B cell (primary cell): ENCODE data around the gene MATR3. TPM values are rescaled to one million over a fixed set of nuclear protein-coding genes. Genes with fewer than 3 reads are reported as not detected.

ENCODE experiments used
- ATAC-seq: fragments of 200-7000 bp; cut with Tn5 transposase; one replicate; pipeline ENCODE4 v1.10.0; 2021; ENCODE audit warnings: low read depth, mild to moderate bottlenecking, moderate number of reproducible peaks, moderate library complexity
- CTCF ChIA-PET: fragments of 350-600 bp; sonication (Branson Sonifier 250); formaldehyde crosslinking; loops from one replicate; lab custom pipeline; 2021; ENCODE audit warnings: antibody characterized with exemption, inconsistent platforms; lab: Charles Lee
- POLR2A ChIA-PET: fragments of 350-600 bp; sonication (Branson Sonifier 250); formaldehyde crosslinking; loops from one replicate; lab custom pipeline; 2021; ENCODE audit warnings: antibody characterized with exemption; lab: Charles Lee
- DNase-seq: peaks from one replicate; pipeline ENCODE4 v3.0.0; 2013
- H2AFZ ChIP-seq: 2 replicates; pipeline ENCODE4 v1.6.1; 2012; ENCODE audit warnings: mild to moderate bottlenecking, low read depth, low read length; ENCODE audit not compliant: insufficient read depth, poor library complexity, severe bottlenecking
- H3K27ac ChIP-seq, 2 donors: 1 replicate in 1 of 2; 2 replicates in 1 of 2; pipeline ENCODE4 v1.5.1; 2012 to 2013; ENCODE audit warnings: low read length in 2 of 2, mild to moderate bottlenecking in 2 of 2, moderate library complexity in 1 of 2
- H3K27me3 ChIP-seq, 4 experiments: fragments of 200-600 bp in 1 of 4; sonication (generic) in 1 of 4; replicated peaks in 1 of 4; 1 replicate in 2 of 4; 2 replicates in 2 of 4; pipeline versions ENCODE4 v1.6.1 to v1.7.0; 2013 to 2016; ENCODE audit warnings: low read length in 3 of 4, mild to moderate bottlenecking in 2 of 4, mixed read lengths in 1 of 4, moderate library complexity in 1 of 4; ENCODE audit not compliant: insufficient read depth in 4 of 4, control insufficient read depth in 3 of 4; ENCODE audit errors: control extremely low read depth in 1 of 4
- H3K36me3 ChIP-seq, 2 experiments: replicated peaks in 1 of 2; 1 replicate in 1 of 2; 2 replicates in 1 of 2; pipeline versions ENCODE4 v1.6.1 to v1.7.1; 2013; ENCODE audit warnings: low read length in 1 of 2; ENCODE audit not compliant: insufficient read depth in 2 of 2, control insufficient read depth in 1 of 2; ENCODE audit errors: control extremely low read depth in 1 of 2, extremely low read depth in 1 of 2
- H3K4me1 ChIP-seq, 2 donors: fragments of 200-600 bp in 1 of 2; sonication (generic) in 1 of 2; 1 replicate in 1 of 2; 2 replicates in 1 of 2; pipeline versions ENCODE4 v1.5.1 to v1.6.1; 2013 to 2017; ENCODE audit warnings: low read length in 2 of 2; ENCODE audit not compliant: control insufficient read depth in 2 of 2, insufficient read depth in 2 of 2
- H3K4me2 ChIP-seq: replicated peaks from 2 replicates; pipeline ENCODE3; 2012; ENCODE audit warnings: mild to moderate bottlenecking, low read depth, low read length; ENCODE audit not compliant: poor library complexity, severe bottlenecking
- H3K4me3 ChIP-seq, 5 experiments: fragments of 200-600 bp in 1 of 5; sonication (generic) in 1 of 5; 1 replicate in 3 of 5; 2 replicates in 2 of 5; pipeline versions ENCODE4 v1.5.1 to v1.7.0; 2011 to 2016; ENCODE audit warnings: low read length in 4 of 5, mild to moderate bottlenecking in 4 of 5, low read depth in 2 of 5, control low read depth in 1 of 5, moderate library complexity in 1 of 5; ENCODE audit not compliant: insufficient read depth in 1 of 5; ENCODE audit errors: control extremely low read depth in 1 of 5, extremely low read depth in 1 of 5
- H3K79me2 ChIP-seq: fragments of 200-600 bp; sonication (generic); one replicate; pipeline ENCODE4 v1.6.0; 2016; ENCODE audit warnings: low read length; ENCODE audit not compliant: control insufficient read depth, insufficient read depth
- H3K9ac ChIP-seq: fragments of 200-600 bp; sonication (generic); 2 replicates; pipeline ENCODE4 v1.6.1; 2017; ENCODE audit warnings: mild to moderate bottlenecking, low read length, moderate library complexity
- H3K9me3 ChIP-seq, 3 donors: one replicate each; pipeline versions ENCODE4 v1.6.1 to v1.7.1; 2013; ENCODE audit warnings: low read length in 2 of 3; ENCODE audit not compliant: control insufficient read depth in 2 of 3, insufficient read depth in 1 of 3; ENCODE audit errors: control extremely low read depth in 1 of 3
- H4K20me1 ChIP-seq: 2 replicates; pipeline ENCODE4 v1.6.0; 2012; ENCODE audit warnings: mild to moderate bottlenecking, low read length; ENCODE audit not compliant: insufficient read depth, control insufficient read depth, poor library complexity, severe bottlenecking
- H3K27ac Mint-ChIP-seq: one replicate; pipeline ENCODE4 v1.8.0; 2021; ENCODE audit warnings: mixed read lengths
- H3K27me3 Mint-ChIP-seq: one replicate; pipeline ENCODE4 v1.8.0; 2021; ENCODE audit warnings: mixed read lengths
- H3K4me1 Mint-ChIP-seq: one replicate; pipeline ENCODE4 v1.8.0; 2021; ENCODE audit warnings: mixed read lengths
- H3K4me3 Mint-ChIP-seq: one replicate; pipeline ENCODE4 v1.8.0; 2021; ENCODE audit warnings: mixed read lengths
- H3K9me3 Mint-ChIP-seq: one replicate; pipeline ENCODE4 v1.8.0; 2022; ENCODE audit warnings: mixed read lengths; ENCODE audit not compliant: insufficient read depth
- CTCF ChIP-seq: fragments of 200-600 bp; IDR thresholded peaks from one replicate; pipeline ENCODE4 v1.8.0; 2022; ENCODE audit warnings: antibody characterized with exemption, mild to moderate bottlenecking
- EZH2 ChIP-seq: IDR thresholded peaks from 2 replicates; pipeline ENCODE4 v1.6.1; 2012; ENCODE audit warnings: borderline replicate concordance, low read depth, mild to moderate bottlenecking, moderate library complexity, low read length; ENCODE audit not compliant: insufficient read depth, poor library complexity, severe bottlenecking
- WGBS: methylation state at CpG from one replicate; pipeline ENCODE4 v1.1.5; 2013; ENCODE audit warnings: missing lambda C conversion rate; ENCODE audit not compliant: insufficient coverage; 5-methylcytosine and 5-hydroxymethylcytosine counted together
- intact Hi-C: fragments of 100-400 bp; cut with micrococcal nuclease; formaldehyde crosslinking; loops from one replicate; pipeline ENCODE4 v1.10.0; 2022
- polyA plus RNA-seq: library from polyadenylated mRNA; depleted of rRNA; stranded (reverse); fragments of >200 nt; gene quantifications from 2 replicates; pipeline ENCODE4 v1.2.3, GENCODE V29; 2012
- total RNA-seq, 2 donors: library from RNA; stranded (reverse); fragments of 120-200 nt in 1 of 2; gene quantifications; 1 replicate in 1 of 2; 2 replicates in 1 of 2; pipeline versions ENCODE4 v1.2.3 to v1.2.4, GENCODE V29; 2013 to 2022

Gene MATR3
- total and polyA plus RNA-seq, 2 donors (not counting 1 experiment from before 2014, with no cell fraction given): 76.7 to 243 TPM

- H4K20me1 ChIP-seq: peaks cover 77% of the 10 kb centered on the region
- Mint-ChIP-seq H3K4me1 (peaks cover 78% of the 10 kb centered on the region), H3K27ac (no peak overlapping the region), H3K9me3 (no peaks in the 10 kb centered on the region), H3K27me3 (no peaks in the 10 kb centered on the region), H3K4me3 (peak overlapping the region; percentile 40)
- no peaks in the 10 kb centered on the region for H3K9me3 ChIP-seq
- H3K27ac ChIP-seq: no peak overlapping the region
- H3K79me2 ChIP-seq: peaks cover 96% of the 10 kb centered on the region
- DNase-seq (no peak), ATAC-seq (no peak)
- H3K9ac ChIP-seq: no peak overlapping the region
- H3K4me1 ChIP-seq: peaks cover 60 to 65% of the 10 kb centered on the region in 2 donors
- no peak overlapping the region for H2AFZ ChIP-seq
- 70% methylated on average over 2 of the region's 11 CpGs for WGBS
- H3K4me2 ChIP-seq: peak overlapping the region; percentile 98
- intact Hi-C loops: no loop called here
- H3K4me3 ChIP-seq: no peak overlapping the region
- ChIA-PET CTCF (interaction anchor here (0.6 to 1.5 kb wide), 3 partner anchors 9 to 34 kb away, joined by 3 to 4 read pairs (median 3); no protein-coding TSS in a partner anchor), POLR2A (no interaction called here)
- no peak for TF ChIP-seq CTCF
- no peak for TF ChIP-seq EZH2
- H3K27me3 ChIP-seq: no peaks in the 10 kb centered on the region
- no peaks in the 10 kb centered on the region for H3K36me3 ChIP-seq
Observed at GRCh38 chr5:139298242-139298641, 4.7 kb downstream of the MATR3 start.

DNA sequence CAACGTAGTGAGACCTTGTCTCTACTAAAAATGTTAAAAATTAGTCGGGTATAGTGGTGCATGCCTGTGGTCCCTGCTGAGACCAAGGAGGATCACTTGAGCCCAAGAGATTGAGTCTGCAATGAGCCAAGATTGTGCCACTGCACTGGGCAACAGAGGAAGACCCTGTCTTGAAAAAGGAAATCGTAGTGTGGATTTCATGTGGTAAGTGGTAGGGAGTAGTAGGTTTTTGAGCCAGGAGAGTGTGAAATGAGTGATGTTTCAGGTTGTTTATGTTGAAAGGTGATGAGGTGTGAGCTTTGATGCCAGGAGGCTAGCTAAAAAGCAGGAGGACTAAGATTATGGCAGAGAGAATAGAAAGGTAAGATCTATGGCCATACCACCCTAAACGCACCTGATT, 5.9 kb downstream of the MATR3 start:
- no peak overlapping the region for H3K4me3 ChIP-seq
- TF ChIP-seq CTCF (no peak), EZH2 (no peak)
- peak overlapping the region; percentile 33 for H3K4me2 ChIP-seq
- peaks cover 89% of the 10 kb centered on the region for H4K20me1 ChIP-seq
- CTCF ChIA-PET: interaction anchor here (0.7 to 1.4 kb wide), 2 partner anchors 11 to 214 kb away, joined by 3 to 4 read pairs; no protein-coding TSS in a partner anchor
- H3K27me3 ChIP-seq: no peaks in the 10 kb centered on the region
- H3K9ac ChIP-seq: no peak overlapping the region
- peaks cover 86% of the 10 kb centered on the region for H3K4me1 Mint-ChIP-seq
- intact Hi-C loops: no loop called here
- DNase-seq (no peak), ATAC-seq (no peak)
- peaks cover 100% of the 10 kb centered on the region for H3K79me2 ChIP-seq
- H3K4me3 Mint-ChIP-seq: peak overlapping the region; percentile 40
- H3K4me1 ChIP-seq: peaks cover 72 to 75% of the 10 kb centered on the region in 2 donors
- no peaks in the 10 kb centered on the region for H3K36me3 ChIP-seq
- H3K27ac ChIP-seq: peak overlapping the region in 1 of 2 donors; percentile 42
- no peaks in the 10 kb centered on the region for H3K27me3 Mint-ChIP-seq
- H2AFZ ChIP-seq: no peak overlapping the region
- POLR2A ChIA-PET: no interaction called here
- peak overlapping the region; percentile 5 for H3K27ac Mint-ChIP-seq
- no peaks in the 10 kb centered on the region for H3K9me3 ChIP-seq
- H3K9me3 Mint-ChIP-seq: no peaks in the 10 kb centered on the region
- 64% methylated on average over 4 of the region's 4 CpGs for WGBS
